K562 (cell line): ENCODE results near the gene PDCD10. TPM values are rescaled to one million over a fixed set of nuclear protein-coding genes. Genes with fewer than 3 reads are reported as not detected.

Source experiments
- ATAC-seq: fragments of 200-7000 bp; cut with Tn5 transposase; 3 replicates; pipeline ENCODE4 v1.9.1; 2020; ENCODE audit warnings: moderate library complexity
- BruUV-seq: library from RNA; stranded (reverse); fragments of 400-500 nt; replicated peaks from 2 replicates; lab custom pipeline; 2021; lab: Mats Ljungman, UMichigan
- CTCF ChIA-PET: fragments of 300-600 bp; formaldehyde crosslinking; extraction: SDS; loops from one replicate; lab custom pipeline; 2021; ENCODE audit warnings: low intra/inter-chr PET ratio; lab: Yijun Ruan, JAX
- POLR2A ChIA-PET: fragments of 300-600, 350-650 bp; sonication (Branson Sonifier 250); formaldehyde crosslinking; extraction: SDS; loops from one replicate; lab custom pipeline; 2021; ENCODE audit warnings: antibody characterized with exemption, inconsistent platforms; lab: Yijun Ruan, JAX
- DNase-seq, 4 experiments: peaks; one replicate each; pipeline versions ENCODE4 v3.0.0 to v3.0.0-alpha.2; 2011 to 2018; ENCODE audit warnings: low spot score in 3 of 4, mixed read lengths in 3 of 4; ENCODE audit errors: extremely low read depth in 1 of 4
- FAIRE-seq: peaks from 2 replicates; lab custom pipeline; 2011; peaks lifted over from hg19 to GRCh38; lab: Jason Lieb, UNC
- H2AFZ ChIP-seq: 2 replicates; pipeline ENCODE4 v1.6.0; 2011; ENCODE audit warnings: low read depth, low read length, control low read depth, inconsistent platforms
- H3K27ac ChIP-seq: fragments of 200-600 bp; 3 replicates; pipeline ENCODE4 v1.8.0; 2011; ENCODE audit warnings: low read depth, mild to moderate bottlenecking, control low read depth, inconsistent platforms, low read length, moderate library complexity, mixed read lengths; ENCODE audit errors: extremely low read depth
- H3K27me3 ChIP-seq, 2 experiments: fragments of 300-600 bp in 1 of 2; 2 replicates in 1 of 2; 3 replicates in 1 of 2; pipeline versions ENCODE4 v1.6.0 to v1.8.0; 2011; ENCODE audit warnings: inconsistent platforms in 2 of 2, low read length in 2 of 2, mild to moderate bottlenecking in 1 of 2, mixed read lengths in 1 of 2, moderate library complexity in 1 of 2; ENCODE audit not compliant: control insufficient read depth in 2 of 2, insufficient read depth in 2 of 2
- H3K36me3 ChIP-seq: fragments of 300-600 bp; 3 replicates; pipeline ENCODE4 v1.8.0; 2011; ENCODE audit warnings: mild to moderate bottlenecking, low read length, inconsistent platforms; ENCODE audit not compliant: control insufficient read depth, insufficient read depth
- H3K4me1 ChIP-seq, 2 experiments: fragments of 200-600 bp in 1 of 2; replicated peaks in 1 of 2; 2 replicates in 1 of 2; 3 replicates in 1 of 2; pipeline versions ENCODE4 v1.5.1 to v1.8.0; 2011; ENCODE audit warnings: inconsistent platforms in 2 of 2, low read length in 2 of 2, mild to moderate bottlenecking in 1 of 2, mixed read lengths in 1 of 2, moderate library complexity in 1 of 2; ENCODE audit not compliant: control insufficient read depth in 2 of 2, insufficient read depth in 2 of 2
- H3K4me2 ChIP-seq: 2 replicates; pipeline ENCODE4 v1.6.1; 2011; ENCODE audit warnings: low read length, control low read depth, inconsistent platforms, mixed read lengths; ENCODE audit not compliant: insufficient read depth
- H3K4me3 ChIP-seq: fragments of 200-600 bp; sonication (generic), shearing (Covaris generic); 2 replicates; pipeline ENCODE4 v1.5.1; 2016; ENCODE audit warnings: control low read depth, inconsistent platforms
- H3K79me2 ChIP-seq: fragments of 200-600 bp; 3 replicates; pipeline ENCODE4 v1.8.0; 2011; ENCODE audit warnings: low read length, inconsistent platforms; ENCODE audit not compliant: control insufficient read depth, insufficient read depth
- H3K9ac ChIP-seq, 2 experiments: 2 replicates each; pipeline versions ENCODE4 v1.6.0 to v1.6.1; 2011; ENCODE audit warnings: low read depth in 2 of 2, low read length in 2 of 2, control low read depth in 1 of 2, inconsistent platforms in 1 of 2, mild to moderate bottlenecking in 1 of 2, mixed read lengths in 1 of 2; ENCODE audit not compliant: insufficient read depth in 1 of 2
- H3K9me1 ChIP-seq: one replicate; pipeline ENCODE4 v1.6.0; 2011; ENCODE audit warnings: inconsistent platforms, mild to moderate bottlenecking, low read length, moderate library complexity; ENCODE audit not compliant: control insufficient read depth, insufficient read depth
- H3K9me3 ChIP-seq: replicated peaks from 2 replicates; pipeline ENCODE4 v1.5.1; 2011; ENCODE audit warnings: low read depth, low read length, inconsistent platforms; ENCODE audit not compliant: control insufficient read depth, insufficient read depth
- H4K20me1 ChIP-seq: replicated peaks from 2 replicates; pipeline ENCODE4 v1.6.1; 2011; ENCODE audit warnings: low read length, inconsistent platforms, mixed read lengths; ENCODE audit not compliant: control insufficient read depth, insufficient read depth
- FOSL1 ChIP-seq: fragments of 200-800 bp; sonication (Bioruptor generic); conservative IDR thresholded peaks from 2 replicates; pipeline ENCODE4 v1.6.1; 2016; ENCODE audit warnings: missing genetic modification characterization, missing compliant biosample characterization
- HDAC1 ChIP-seq, 2 experiments: fragments of 450-650 bp; IDR thresholded peaks; 2 replicates each; pipeline ENCODE4 v1.6.1; 2016 to 2017; ENCODE audit warnings: inconsistent platforms in 1 of 2, mild to moderate bottlenecking in 1 of 2, moderate library complexity in 1 of 2
- NKRF ChIP-seq: fragments of 450-650 bp; IDR thresholded peaks from 2 replicates; pipeline ENCODE4 v1.6.1; 2016; ENCODE audit warnings: borderline replicate concordance
- RBFOX2 ChIP-seq: fragments of 200-400 bp; formaldehyde crosslinking; IDR thresholded peaks from 2 replicates; pipeline ENCODE4 v1.6.1; 2017; ENCODE audit warnings: low read depth, mild to moderate bottlenecking, low read length, moderate library complexity
- REST ChIP-seq, 2 experiments: fragments of 450-650 bp; formaldehyde crosslinking in 1 of 2; IDR thresholded peaks; 2 replicates each; pipeline versions ENCODE4 v1.4.0 to v1.6.1; 2014 to 2020; ENCODE audit warnings: mild to moderate bottlenecking in 2 of 2, borderline replicate concordance in 1 of 2, low read depth in 1 of 2
- SMARCA4 ChIP-seq: fragments of 450-650 bp; IDR thresholded peaks from 2 replicates; pipeline ENCODE4 v1.6.1; 2016
- whole genome bisulfite sequencing: fragments of 100-300 bp; shearing (Covaris generic); methylation state at CpG from one replicate; pipeline ENCODE4 v1.1.6; 2016; ENCODE audit warnings: low coverage, mixed read lengths; ENCODE audit not compliant: insufficient coverage; ENCODE audit errors: missing lambda C conversion rate; 5-methylcytosine and 5-hydroxymethylcytosine counted together
- in situ Hi-C: fragments of 300-500 bp; cut with MboI; formaldehyde crosslinking; loops from 4 replicates; pipeline ENCODE4 v1.15.0; 2018; ENCODE audit warnings: inconsistent platforms, mixed read lengths
- intact Hi-C: fragments of 100-400 bp; cut with micrococcal nuclease; formaldehyde crosslinking; loops from 2 replicates; pipeline ENCODE4 v1.14.2; 2022
- polyA plus RNA-seq, 8 experiments: library from polyadenylated mRNA; depleted of rRNA in 4 of 8; stranded (reverse) in 5 of 8; unstranded in 3 of 8; fragments of >200 nt; fragmentation: Nextera tagmentation in 2 of 8; fragmentation: Illumina TruSeq in 1 of 8; extraction: Ambion mirVana in 2 of 8; extraction: Trizol in 1 of 8; gene quantifications; 2 replicates each; pipeline versions ENCODE4 v1.2.1 to v1.2.3, GENCODE V29; 2011 to 2014; ENCODE audit warnings: inconsistent platforms in 1 of 8, missing spikeins in 1 of 8
- total RNA-seq, 7 experiments: library from RNA; depleted of rRNA in 6 of 7; stranded (reverse); fragments of >200 nt in 6 of 7; fragmentation: Illumina TruSeq in 2 of 7; extraction: Trizol in 2 of 7; gene quantifications; 2 replicates each; pipeline versions ENCODE4 v1.2.1 to v1.2.3, GENCODE V29; 2011 to 2021; ENCODE audit warnings: low replicate concordance in 1 of 7
- TF ChIP-seq, protein P1 (sequence below): fragments of 450-650 bp; IDR thresholded peaks from 2 replicates; pipeline ENCODE4 v1.7.0; 2016; ENCODE audit warnings: borderline replicate concordance

Gene PDCD10
- total and polyA plus RNA-seq, 9 of the 15 experiments (the other 6 are each of a cell fraction or from before 2014, with no cell fraction given), result 121 to 476 (median 232) TPM

DNA sequence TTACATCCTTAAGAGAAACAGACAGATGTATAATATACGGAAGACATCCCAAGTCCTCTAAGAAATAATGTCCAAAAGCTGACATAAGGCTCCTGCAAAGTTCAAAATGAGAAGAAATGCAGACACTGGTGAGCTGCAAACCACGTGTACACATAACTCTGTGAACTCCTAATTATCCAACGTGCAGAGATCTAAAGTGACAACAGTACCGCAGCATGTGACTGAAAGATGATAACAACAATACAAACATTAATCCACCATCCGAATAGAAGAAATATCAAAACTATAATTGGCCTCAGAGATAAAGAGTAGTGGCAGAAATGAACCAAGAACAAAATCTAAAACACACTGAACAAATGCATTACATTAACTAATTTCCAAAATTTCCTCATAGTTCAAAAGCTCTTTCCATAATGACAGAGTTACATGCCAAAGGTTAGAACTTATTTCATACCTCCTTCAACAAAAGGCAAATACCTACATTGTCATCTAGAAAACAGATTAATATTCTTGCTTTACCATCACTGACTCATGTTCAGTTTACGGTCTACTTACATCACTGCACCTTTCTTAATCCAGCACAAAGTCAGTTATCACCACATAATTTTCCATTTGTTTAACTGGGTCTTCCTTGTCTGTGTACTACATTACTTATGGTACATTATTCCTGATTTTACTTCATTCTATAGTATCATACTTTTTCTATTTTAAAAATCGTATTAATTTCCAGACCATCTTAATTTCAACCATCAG lies 2.2 kb downstream of the PDCD10 start:
- 0% methylated on average over 7 of the region's 7 CpGs for WGBS
- 0 out of 2 replicates have a peak, but pooled peaks cover 9% of the 10 kb centered on the region for H4K20me1 ChIP-seq
- in situ Hi-C loops (no loop called here), intact Hi-C loops (loop anchor here (5.0 kb wide), 2 partner anchors 425 to 1815 kb away; no protein-coding TSS in a partner anchor)
- BruUV-seq, result no TSS peak
- no peaks in the 10 kb centered on the region for H3K27me3 ChIP-seq
- FAIRE-seq (no peak), ATAC-seq (no peak), DNase-seq (peak in 1 of 4 experiments; percentile 58)
- ChIA-PET CTCF (no interaction called here), POLR2A (interaction anchor here (0.6 to 1.9 kb wide), 3 partner anchors 8 to 19 kb away, joined by 3 to 6 read pairs (median 4); no protein-coding TSS in a partner anchor)
- H3K79me2 ChIP-seq, result peaks cover 93% of the 10 kb centered on the region
- H3K36me3 ChIP-seq, result peaks cover 13% of the 10 kb centered on the region; the same call in 2 of the 3 replicates
- no peaks in the 10 kb centered on the region for H3K9me3 ChIP-seq
- H3K4me1 ChIP-seq, result peaks cover 0 to 13% of the 10 kb centered on the region in 2 experiments; a peak in 3 of 5 replicates
- H3K27ac ChIP-seq, result peak overlapping the region; percentile 96
- peak overlapping the region; percentile 77 for H3K4me3 ChIP-seq
- peak overlapping the region in 1 of 2 experiments; percentile 82; a peak in 3 of 4 replicates for H3K9ac ChIP-seq
- H3K4me2 ChIP-seq, result peak overlapping the region; percentile 93
- no peak overlapping the region for H2AFZ ChIP-seq
- H3K9me1 ChIP-seq, result no peaks in the 10 kb centered on the region
- TF ChIP-seq, protein P1, sequence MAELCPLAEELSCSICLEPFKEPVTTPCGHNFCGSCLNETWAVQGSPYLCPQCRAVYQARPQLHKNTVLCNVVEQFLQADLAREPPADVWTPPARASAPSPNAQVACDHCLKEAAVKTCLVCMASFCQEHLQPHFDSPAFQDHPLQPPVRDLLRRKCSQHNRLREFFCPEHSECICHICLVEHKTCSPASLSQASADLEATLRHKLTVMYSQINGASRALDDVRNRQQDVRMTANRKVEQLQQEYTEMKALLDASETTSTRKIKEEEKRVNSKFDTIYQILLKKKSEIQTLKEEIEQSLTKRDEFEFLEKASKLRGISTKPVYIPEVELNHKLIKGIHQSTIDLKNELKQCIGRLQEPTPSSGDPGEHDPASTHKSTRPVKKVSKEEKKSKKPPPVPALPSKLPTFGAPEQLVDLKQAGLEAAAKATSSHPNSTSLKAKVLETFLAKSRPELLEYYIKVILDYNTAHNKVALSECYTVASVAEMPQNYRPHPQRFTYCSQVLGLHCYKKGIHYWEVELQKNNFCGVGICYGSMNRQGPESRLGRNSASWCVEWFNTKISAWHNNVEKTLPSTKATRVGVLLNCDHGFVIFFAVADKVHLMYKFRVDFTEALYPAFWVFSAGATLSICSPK, result no peak
- peak; percentile 35; the same call in 1 of the 2 replicates for TF ChIP-seq SMARCA4
- TF ChIP-seq REST (IDR thresholded peaks at IDR 0.05; ENCODE audit: borderline replicate concordance), result peak; percentile 10; the same call in 1 of the 2 replicates
- no peak for TF ChIP-seq REST (CRISPR knock-in tag; IDR thresholded peaks at IDR 0.05; ENCODE audit: low read depth)
- TF ChIP-seq HDAC1 (IDR thresholded peaks at IDR 0.05), result peak in 1 of 2 experiments; percentile 83; a peak in 2 of 4 replicates
- TF ChIP-seq NKRF, result peak; percentile 75
- TF ChIP-seq RBFOX2, result 0 out of 2 replicates have a peak, but pooled peaks have one; percentile 17
- TF ChIP-seq FOSL1 (tag), result 0 out of 2 replicates have a peak, but pooled peaks have one; percentile 28
